Activated CD8-positive, alpha-beta T cell treated with anti-CD3 and anti-CD28 coated beads, Interleukin-2, amount 10 ng/mL, durations not matched to agents 7 days and 5 days (primary cell): ENCODE results near the gene EIF4G2. TPM values are rescaled to one million over a fixed set of nuclear protein-coding genes. Genes with fewer than 3 reads are reported as not detected.
"Not testable (repeated sequence)": the region's sequence is repeated elsewhere in the genome, so short reads cannot be mapped to it uniquely, and the experiment has no call there.

Experiments
- ATAC-seq: fragments of 150-1000 bp; cut with Tn5 transposase; one replicate; pipeline ENCODE4 v1.10.0; 2021; ENCODE audit warnings: moderate library complexity
- CTCF ChIA-PET: fragments of 350-600 bp; sonication (Branson Sonifier 250); formaldehyde crosslinking; loops from one replicate; lab custom pipeline; 2021; ENCODE audit warnings: antibody characterized with exemption; lab: Charles Lee
- POLR2A ChIA-PET: fragments of 350-600 bp; sonication (Branson Sonifier 250); formaldehyde crosslinking; loops from one replicate; lab custom pipeline; 2021; ENCODE audit warnings: antibody characterized with exemption; lab: Charles Lee
- DNase-seq: peaks from one replicate; pipeline ENCODE4 v3.0.0-alpha.2; 2020
- H3K27ac Mint-ChIP-seq: one replicate; pipeline ENCODE4 v1.8.0; 2021; ENCODE audit warnings: mild to moderate bottlenecking, mixed read lengths
- H3K27me3 Mint-ChIP-seq: one replicate; pipeline ENCODE4 v1.8.0; 2021; ENCODE audit warnings: low read depth, mixed read lengths
- H3K36me3 Mint-ChIP-seq: one replicate; pipeline ENCODE4 v1.8.0; 2021; ENCODE audit warnings: low read depth, mixed read lengths
- H3K4me1 Mint-ChIP-seq: one replicate; pipeline ENCODE4 v1.8.0; 2021; ENCODE audit warnings: low read depth, mixed read lengths
- H3K4me3 Mint-ChIP-seq: one replicate; pipeline ENCODE4 v1.8.0; 2021; ENCODE audit warnings: mild to moderate bottlenecking, mixed read lengths
- H3K9me3 Mint-ChIP-seq: one replicate; pipeline ENCODE4 v1.8.0; 2022; ENCODE audit warnings: mixed read lengths; ENCODE audit not compliant: insufficient read depth
- total RNA-seq, 2 experiments: library from RNA; stranded (reverse); gene quantifications; one replicate each; pipeline ENCODE4 v1.2.3, GENCODE V29; 2021

Gene EIF4G2
- total RNA-seq, 2 experiments from 2014 or later = 667 to 682 TPM

DNA sequence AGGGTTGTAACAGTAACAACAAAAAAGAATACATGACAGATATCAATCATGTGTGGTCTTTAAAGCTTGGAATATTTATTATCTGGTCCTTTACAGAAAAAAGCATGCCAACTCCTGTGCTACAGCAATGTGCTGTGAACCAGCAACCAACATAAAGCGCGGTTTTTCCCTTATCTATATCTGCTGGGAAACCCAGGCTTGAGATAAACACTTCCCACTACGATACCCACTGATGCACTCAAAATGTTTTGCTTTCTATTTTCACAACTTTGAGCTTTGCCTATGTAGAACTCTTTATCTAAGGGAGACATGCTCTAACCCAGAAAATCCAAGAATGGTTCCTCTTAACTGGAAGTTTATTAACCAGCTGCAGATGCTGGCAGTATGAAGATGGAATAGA lies 30.2 kb upstream of the EIF4G2 start:
- H3K36me3 Mint-ChIP-seq = no peaks in the 10 kb centered on the region
- POLR2A ChIA-PET = interaction anchor here (1.0 to 1.6 kb wide), 2 partner anchors 9 to 19 kb away, joined by 3 to 8 read pairs; partner anchors contain the start of gene ZBED5
- H3K27ac Mint-ChIP-seq = no peak overlapping the region
- H3K4me1 Mint-ChIP-seq = no peaks in the 10 kb centered on the region
- CTCF ChIA-PET = interaction anchor here (1.1 to 1.2 kb wide), 2 partner anchors 15 to 46 kb away, joined by 3 read pairs; no protein-coding TSS in a partner anchor
- H3K27me3 Mint-ChIP-seq = peaks cover 4% of the 10 kb centered on the region
- no peak overlapping the region for H3K4me3 Mint-ChIP-seq
- no peaks in the 10 kb centered on the region for H3K9me3 Mint-ChIP-seq
- DNase-seq = no peak
- ATAC-seq = no peak

GRCh38 chr11:10838083-10838482 lies 29.4 kb upstream of the EIF4G2 start:
- Mint-ChIP-seq H3K36me3 (no peaks in the 10 kb centered on the region), H3K27me3 (peaks cover 4% of the 10 kb centered on the region), H3K27ac (no peak overlapping the region), H3K4me3 (no peak overlapping the region), H3K4me1 (no peaks in the 10 kb centered on the region), H3K9me3 (no peaks in the 10 kb centered on the region)
- DNase-seq (no peak), ATAC-seq (no peak)
- ChIA-PET POLR2A (interaction anchor here (0.7 to 1.6 kb wide), 3 partner anchors 9 to 29 kb away, joined by 3 to 8 read pairs (median 3); partner anchors contain the start of gene ZBED5), CTCF (interaction anchor here (1.2 kb wide), 1 partner anchor 14 kb away, joined by 3 read pairs; no protein-coding TSS in a partner anchor)

DNA sequence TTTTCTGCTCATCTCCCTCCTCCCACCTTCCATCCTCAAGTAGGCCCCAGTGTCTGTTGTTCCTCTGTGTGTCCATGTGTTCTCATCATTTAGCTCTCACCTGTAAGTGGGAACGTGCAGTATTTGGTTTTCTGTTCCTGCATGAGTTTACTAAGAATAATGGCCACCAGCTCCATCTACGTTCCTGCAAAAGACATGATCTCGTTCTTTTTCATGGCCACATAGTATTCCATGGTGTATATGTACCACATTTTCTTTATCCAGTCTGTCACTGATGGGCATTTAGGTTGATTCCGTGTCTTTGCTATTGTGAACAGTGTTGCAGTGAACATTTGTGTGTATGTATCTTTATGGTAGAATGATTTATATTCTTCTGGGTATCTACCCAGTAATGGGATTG lies 28.2 kb upstream of the EIF4G2 start:
- CTCF ChIA-PET = interaction anchor here (1.0 to 1.3 kb wide), 2 partner anchors 12 to 42 kb away, joined by 3 to 4 read pairs; no protein-coding TSS in a partner anchor

GRCh38 chr11:10829139-10829538 lies 20.4 kb upstream of the EIF4G2 start:
- peaks cover 5% of the 10 kb centered on the region for H3K4me1 Mint-ChIP-seq
- H3K36me3 Mint-ChIP-seq = peaks cover 3% of the 10 kb centered on the region
- POLR2A ChIA-PET = interaction anchor here (0.6 to 0.7 kb wide), 2 partner anchors 9 to 95 kb away, joined by 3 read pairs; no protein-coding TSS in a partner anchor
- H3K4me3 Mint-ChIP-seq = no peak overlapping the region
- DNase-seq (no peak), ATAC-seq (no peak)
- CTCF ChIA-PET = no interaction called here
- H3K27ac Mint-ChIP-seq = no peak overlapping the region
- H3K9me3 Mint-ChIP-seq = no peaks in the 10 kb centered on the region
- H3K27me3 Mint-ChIP-seq = no peaks in the 10 kb centered on the region

More for the DNA sequence above, 28.2 kb upstream of the EIF4G2 start:
- H3K27ac Mint-ChIP-seq, H3K36me3 Mint-ChIP-seq, H3K4me1 Mint-ChIP-seq, ATAC-seq, H3K27me3 Mint-ChIP-seq, H3K4me3 Mint-ChIP-seq, DNase-seq, H3K9me3 Mint-ChIP-seq: not testable (repeated sequence)
- POLR2A ChIA-PET = interaction anchor here (1.4 kb wide), 1 partner anchor 21 kb away, joined by 3 read pairs; the partner anchor contains the start of gene ZBED5

- Mint-ChIP-seq H3K36me3 (peaks cover 3% of the 10 kb centered on the region), H3K27ac (no peak overlapping the region), H3K4me1 (peaks cover 5% of the 10 kb centered on the region), H3K27me3 (no peaks in the 10 kb centered on the region), H3K4me3 (no peak overlapping the region), H3K9me3 (no peaks in the 10 kb centered on the region)
- DNase-seq (no peak), ATAC-seq (no peak)
- ChIA-PET CTCF (no interaction called here), POLR2A (no interaction called here)
These were observed 19.7 kb upstream of the EIF4G2 start for GRCh38 chr11:10828402-10828801.

DNA sequence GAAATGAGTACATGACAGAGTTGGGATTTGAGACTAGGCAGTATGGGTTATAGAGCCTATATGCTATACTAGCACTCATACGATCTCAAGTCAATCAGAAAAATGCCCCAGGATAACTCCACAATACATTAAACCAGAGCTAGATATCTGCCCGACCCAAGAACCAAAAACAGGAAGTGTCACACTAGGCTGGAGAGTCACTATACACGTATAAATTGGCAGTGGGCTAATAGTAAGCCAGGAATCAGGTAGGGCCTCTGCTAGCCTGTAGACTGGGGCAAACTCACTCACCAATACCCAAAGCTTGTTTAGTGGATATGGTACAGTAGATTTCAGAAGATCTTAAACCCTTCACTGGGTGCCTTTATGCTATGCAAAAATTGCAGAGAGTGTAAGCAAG lies 16.2 kb upstream of the EIF4G2 start:
- ChIA-PET CTCF (interaction anchor here (1.5 kb wide), 1 partner anchor 14 kb away, joined by 3 read pairs; no protein-coding TSS in a partner anchor), POLR2A (interaction anchor here (1.2 kb wide), 1 partner anchor 16 kb away, joined by 14 read pairs; the partner anchor contains the start of gene EIF4G2)
- Mint-ChIP-seq H3K4me1 (peaks cover 5% of the 10 kb centered on the region), H3K27me3 (no peaks in the 10 kb centered on the region), H3K27ac (no peak overlapping the region), H3K36me3 (peaks cover 3% of the 10 kb centered on the region), H3K4me3 (no peak overlapping the region), H3K9me3 (no peaks in the 10 kb centered on the region)
- DNase-seq (no peak), ATAC-seq (no peak)

DNA sequence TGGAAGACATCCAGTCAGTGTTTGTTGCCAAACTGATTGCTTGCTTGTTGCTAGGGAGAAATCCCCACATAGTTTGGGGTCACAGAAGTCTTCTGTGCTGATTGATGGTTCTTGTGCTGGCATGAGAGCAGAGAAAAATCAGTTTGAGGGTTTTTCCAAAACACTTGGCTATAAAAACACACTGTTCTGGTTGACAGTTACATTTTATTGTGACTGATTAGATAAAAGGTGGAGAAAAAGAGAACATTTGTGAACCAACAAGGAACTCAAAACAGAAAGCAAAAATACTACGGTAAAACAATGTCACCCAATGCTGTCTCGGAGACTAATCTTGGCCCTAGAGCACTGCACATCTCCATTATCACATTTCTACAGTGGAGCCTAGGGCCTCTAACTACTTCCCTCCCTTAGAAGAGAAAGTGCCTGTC lies 14.4 kb upstream of the EIF4G2 start:
- Mint-ChIP-seq H3K4me3 (peak overlapping the region; percentile 2), H3K36me3 (peaks cover 3% of the 10 kb centered on the region), H3K9me3 (no peaks in the 10 kb centered on the region), H3K27ac (peak overlapping the region; percentile 60), H3K4me1 (peaks cover 5% of the 10 kb centered on the region), H3K27me3 (no peaks in the 10 kb centered on the region)
- ATAC-seq (peak; percentile 27), DNase-seq (no peak)
- CTCF ChIA-PET = interaction anchor here (1.5 kb wide), 1 partner anchor 16 kb away, joined by 3 read pairs; no protein-coding TSS in a partner anchor
- POLR2A ChIA-PET = interaction anchor here (0.8 kb wide), 1 partner anchor 14 kb away, joined by 5 read pairs; the partner anchor contains the start of gene EIF4G2

DNA sequence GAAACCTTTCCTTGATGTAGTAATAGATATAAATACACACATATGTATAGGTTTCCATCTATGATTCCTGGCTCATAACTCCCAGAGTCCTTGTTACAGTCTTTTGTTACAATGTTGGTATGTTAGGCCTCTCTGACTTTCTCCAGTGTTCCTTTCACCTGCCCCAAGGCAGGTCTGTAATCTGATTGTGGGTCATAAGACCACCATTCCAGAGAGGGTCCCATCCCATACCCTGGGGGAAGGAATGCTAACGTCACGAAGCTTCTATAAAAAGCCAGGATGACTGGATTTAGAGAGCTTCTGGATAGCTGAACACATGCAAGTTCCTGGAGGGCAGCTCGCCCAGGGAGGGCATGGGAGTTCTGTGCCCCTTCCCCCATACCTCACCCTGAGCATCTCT lies 13.8 kb upstream of the EIF4G2 start:
- CTCF ChIA-PET, H3K36me3 Mint-ChIP-seq: not testable (repeated sequence)

GRCh38 chr11:10818594-10818993 lies 9.9 kb upstream of the EIF4G2 start:
- CTCF ChIA-PET = interaction anchor here (2.0 kb wide), 1 partner anchor 9 kb away, joined by 8 read pairs; the partner anchor contains the start of gene EIF4G2
- ATAC-seq (no peak), DNase-seq (no peak)
- POLR2A ChIA-PET = interaction anchor here (0.7 kb wide), 1 partner anchor 9 kb away, joined by 3 read pairs; no protein-coding TSS in a partner anchor
- Mint-ChIP-seq H3K36me3 (peaks cover 5% of the 10 kb centered on the region), H3K27ac (no peak overlapping the region), H3K4me1 (no peaks in the 10 kb centered on the region), H3K9me3 (no peaks in the 10 kb centered on the region), H3K27me3 (peaks cover 5% of the 10 kb centered on the region), H3K4me3 (no peak overlapping the region)

More for the DNA sequence above, 13.8 kb upstream of the EIF4G2 start:
- ATAC-seq, H3K27ac Mint-ChIP-seq, DNase-seq, H3K4me3 Mint-ChIP-seq, H3K27me3 Mint-ChIP-seq, H3K9me3 Mint-ChIP-seq, H3K4me1 Mint-ChIP-seq: not testable (repeated sequence)
- POLR2A ChIA-PET = interaction anchor here (0.8 kb wide), 1 partner anchor 13 kb away, joined by 5 read pairs; the partner anchor contains the start of gene EIF4G2

DNA sequence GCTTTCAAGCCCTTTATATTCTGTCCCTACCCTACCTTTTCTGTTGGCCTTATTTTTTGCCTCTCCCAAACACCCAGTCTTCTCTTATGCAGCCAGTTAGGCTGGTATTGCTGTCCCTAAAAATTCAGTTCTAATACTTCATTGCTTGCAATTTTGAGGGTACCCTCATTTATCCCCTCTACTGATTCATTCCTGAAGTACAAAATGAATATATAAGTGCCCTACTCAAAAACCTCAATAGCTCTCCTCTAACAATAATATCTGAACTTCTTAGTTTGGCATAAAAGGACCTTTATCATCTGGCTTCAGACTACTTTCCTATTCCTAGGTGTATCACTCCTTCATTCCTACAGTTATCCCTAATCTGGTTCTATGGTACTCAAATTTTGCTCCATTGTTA lies 5.2 kb upstream of the EIF4G2 start:
- peaks cover 5% of the 10 kb centered on the region for H3K27me3 Mint-ChIP-seq
- peaks cover 2% of the 10 kb centered on the region for H3K36me3 Mint-ChIP-seq
- DNase-seq (no peak), ATAC-seq (no peak)
- peaks cover 12% of the 10 kb centered on the region for H3K4me1 Mint-ChIP-seq
- ChIA-PET POLR2A (no interaction called here), CTCF (interaction anchor here (0.7 kb wide), 1 partner anchor 64 kb away, joined by 3 read pairs; no protein-coding TSS in a partner anchor)
- no peaks in the 10 kb centered on the region for H3K9me3 Mint-ChIP-seq
- H3K27ac Mint-ChIP-seq = no peak overlapping the region
- H3K4me3 Mint-ChIP-seq = no peak overlapping the region

- Mint-ChIP-seq H3K4me1 (peaks cover 41% of the 10 kb centered on the region), H3K27ac (peak overlapping the region; percentile 98), H3K27me3 (no peaks in the 10 kb centered on the region), H3K4me3 (peak overlapping the region; percentile 86), H3K9me3 (no peaks in the 10 kb centered on the region), H3K36me3 (peaks cover 36% of the 10 kb centered on the region)
- CTCF ChIA-PET = interaction anchor here (0.6 to 2.2 kb wide), 17 partner anchors 8 to 269 kb away, joined by 3 to 39 read pairs (median 5); partner anchors contain the start of genes RNF141 and ZBED5
- ATAC-seq = peak; percentile 24
- POLR2A ChIA-PET = interaction anchor here (0.6 to 5.9 kb wide), 39 partner anchors 7 to 1391 kb away, joined by 3 to 226 read pairs (median 6); partner anchors contain the start of genes AMPD3, CTR9 and ZBED5
- DNase-seq = peak; percentile 60
These were observed 841 bp upstream of the EIF4G2 start for GRCh38 chr11:10809373-10810160.
